ENCODE measurements around the gene PIMREG.

The PIMREG gene

DNA sequence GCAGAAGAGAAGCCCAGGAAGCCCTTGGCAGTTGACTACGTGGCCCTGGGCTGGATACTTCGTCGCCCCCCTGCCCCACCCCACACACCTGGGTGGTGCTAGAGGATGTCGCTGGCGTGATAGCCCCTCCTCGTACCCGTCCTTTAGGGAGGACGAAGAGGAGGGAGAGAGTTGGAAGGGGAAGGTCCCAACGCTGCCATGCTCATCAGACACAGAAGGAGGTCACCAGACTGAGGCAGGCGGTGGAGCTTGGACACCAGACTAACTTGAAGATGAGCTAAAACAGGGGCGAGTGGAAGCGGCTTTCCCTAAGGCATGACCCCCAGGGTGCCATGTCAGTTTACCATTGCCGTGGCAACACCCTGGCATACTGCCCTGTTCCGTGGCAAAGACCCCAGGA, 20.3 kb upstream of the PIMREG start:
- POLR2A ChIA-PET = no interaction called here
- DNase-seq (ENCODE audit: extremely low spot score) = no peak
- CTCF ChIA-PET = no interaction called here
- TF ChIP-seq SP1 (IDR thresholded peaks at IDR 0.05) (no peak), ZNF384 (IDR thresholded peaks at IDR 0.05) (no peak), NFRKB (IDR thresholded peaks at IDR 0.05) (no peak), FOXK2 (IDR thresholded peaks at IDR 0.05) (no peak), FOXM1 (IDR thresholded peaks at IDR 0.05; ENCODE audit: borderline replicate concordance) (no peak), SUZ12 (IDR thresholded peaks at IDR 0.05) (no peak), CTBP1 (IDR thresholded peaks at IDR 0.05; ENCODE audit: borderline replicate concordance) (no peak), HDGF (IDR thresholded peaks at IDR 0.05; ENCODE audit: borderline replicate concordance) (no peak), TARDBP (IDR thresholded peaks at IDR 0.05) (no peak), BHLHE40 (IDR thresholded peaks at IDR 0.05; ENCODE audit: borderline replicate concordance) (no peak), ARNT (IDR thresholded peaks at IDR 0.05) (no peak), LEF1 (IDR thresholded peaks at IDR 0.05; ENCODE audit: borderline replicate concordance) (no peak), FOXA1 (IDR thresholded peaks at IDR 0.05) (no peak), L3MBTL2 (conservative IDR thresholded peaks at IDR 0.05) (no peak), ELF4 (IDR thresholded peaks at IDR 0.05) (no peak)
- TF ChIP-seq, protein P1, sequence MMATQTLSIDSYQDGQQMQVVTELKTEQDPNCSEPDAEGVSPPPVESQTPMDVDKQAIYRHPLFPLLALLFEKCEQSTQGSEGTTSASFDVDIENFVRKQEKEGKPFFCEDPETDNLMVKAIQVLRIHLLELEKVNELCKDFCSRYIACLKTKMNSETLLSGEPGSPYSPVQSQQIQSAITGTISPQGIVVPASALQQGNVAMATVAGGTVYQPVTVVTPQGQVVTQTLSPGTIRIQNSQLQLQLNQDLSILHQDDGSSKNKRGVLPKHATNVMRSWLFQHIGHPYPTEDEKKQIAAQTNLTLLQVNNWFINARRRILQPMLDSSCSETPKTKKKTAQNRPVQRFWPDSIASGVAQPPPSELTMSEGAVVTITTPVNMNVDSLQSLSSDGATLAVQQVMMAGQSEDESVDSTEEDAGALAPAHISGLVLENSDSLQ (IDR thresholded peaks at IDR 0.05) = no peak

DNA sequence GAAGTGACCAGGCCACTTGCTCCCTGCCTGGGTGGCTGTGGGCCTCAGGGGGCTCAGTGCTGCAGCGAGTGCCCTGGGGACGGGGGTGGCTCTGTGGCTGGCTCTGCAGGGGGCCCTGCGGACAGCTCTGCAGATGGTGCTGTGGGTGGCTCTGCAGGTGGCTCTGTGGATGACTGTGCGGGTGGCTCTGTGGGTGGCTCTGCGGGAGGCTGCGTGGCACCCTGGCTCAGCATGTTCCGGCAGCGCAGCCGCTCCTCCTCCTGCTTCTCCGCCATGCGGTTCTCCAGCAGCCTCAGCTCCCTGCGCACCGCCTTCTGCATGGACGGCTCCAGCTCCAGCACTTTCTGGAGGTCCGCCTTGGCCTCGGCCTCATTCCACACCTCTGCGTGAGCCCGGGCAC, 18.8 kb upstream of the PIMREG start:
- CTCF ChIA-PET = no interaction called here
- no peak for TF ChIP-seq HDGF (IDR thresholded peaks at IDR 0.05; ENCODE audit: borderline replicate concordance)
- TF ChIP-seq FOXK2 (IDR thresholded peaks at IDR 0.05) = no peak
- no peak for TF ChIP-seq CTBP1 (IDR thresholded peaks at IDR 0.05; ENCODE audit: borderline replicate concordance)
- TF ChIP-seq LEF1 (IDR thresholded peaks at IDR 0.05; ENCODE audit: borderline replicate concordance) = no peak
- no peak for TF ChIP-seq SP1 (IDR thresholded peaks at IDR 0.05)
- TF ChIP-seq TARDBP (IDR thresholded peaks at IDR 0.05) = no peak
- TF ChIP-seq, protein P1 (IDR thresholded peaks at IDR 0.05) = no peak
- no peak for TF ChIP-seq FOXM1 (IDR thresholded peaks at IDR 0.05; ENCODE audit: borderline replicate concordance)
- no peak for TF ChIP-seq NFRKB (IDR thresholded peaks at IDR 0.05)
- TF ChIP-seq SUZ12 (IDR thresholded peaks at IDR 0.05) = no peak
- POLR2A ChIA-PET = no interaction called here
- DNase-seq (ENCODE audit: extremely low spot score) = no peak

DNA sequence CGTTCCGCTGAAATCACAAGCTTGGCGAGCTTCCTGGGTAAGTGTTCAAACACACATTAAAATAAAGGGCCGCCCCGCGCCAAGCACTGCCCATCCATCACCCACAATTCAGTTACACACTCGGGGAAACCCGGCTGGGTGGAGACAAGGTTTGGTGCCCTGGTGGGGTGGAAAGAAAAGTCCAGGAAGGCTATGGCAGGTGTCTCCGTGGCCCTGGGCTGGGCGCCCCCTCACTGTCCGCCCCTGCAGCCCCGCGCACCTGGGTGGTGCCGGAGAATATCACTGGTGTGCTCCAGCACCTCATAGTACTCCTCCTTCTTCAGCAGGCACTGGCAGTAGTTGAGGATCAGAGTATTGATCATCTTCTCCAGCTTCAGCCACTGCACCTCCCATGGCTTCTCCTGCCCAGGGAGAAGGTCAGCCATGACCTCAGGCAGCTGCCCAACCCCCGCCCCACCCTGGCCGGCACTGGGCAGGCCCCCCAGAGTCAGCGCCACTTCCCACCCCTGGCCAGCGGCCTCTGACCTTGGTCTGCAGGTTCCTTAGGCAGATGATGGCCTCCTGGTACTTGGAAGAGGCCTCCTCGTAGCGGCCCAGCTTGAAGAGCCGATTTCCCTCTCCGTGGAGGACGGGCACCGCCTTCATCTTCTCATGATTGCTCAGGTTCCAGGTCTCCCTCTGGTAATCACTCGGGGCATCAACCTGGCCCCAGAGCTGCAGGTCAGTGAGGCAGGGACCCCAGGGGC, 17.7 kb upstream of the PIMREG start:
- TF ChIP-seq, protein P1 (IDR thresholded peaks at IDR 0.05) = no peak
- TF ChIP-seq FOXA1 (IDR thresholded peaks at IDR 0.05) (no peak), BHLHE40 (IDR thresholded peaks at IDR 0.05; ENCODE audit: borderline replicate concordance) (no peak), NFRKB (IDR thresholded peaks at IDR 0.05) (no peak), L3MBTL2 (conservative IDR thresholded peaks at IDR 0.05) (no peak), ZNF384 (IDR thresholded peaks at IDR 0.05) (no peak), SUZ12 (IDR thresholded peaks at IDR 0.05) (no peak), HDGF (IDR thresholded peaks at IDR 0.05; ENCODE audit: borderline replicate concordance) (no peak), SP1 (IDR thresholded peaks at IDR 0.05) (no peak), LEF1 (IDR thresholded peaks at IDR 0.05; ENCODE audit: borderline replicate concordance) (no peak), ELF4 (IDR thresholded peaks at IDR 0.05) (no peak)
- POLR2A ChIA-PET = no interaction called here
- no peak for DNase-seq (ENCODE audit: extremely low spot score)

DNA sequence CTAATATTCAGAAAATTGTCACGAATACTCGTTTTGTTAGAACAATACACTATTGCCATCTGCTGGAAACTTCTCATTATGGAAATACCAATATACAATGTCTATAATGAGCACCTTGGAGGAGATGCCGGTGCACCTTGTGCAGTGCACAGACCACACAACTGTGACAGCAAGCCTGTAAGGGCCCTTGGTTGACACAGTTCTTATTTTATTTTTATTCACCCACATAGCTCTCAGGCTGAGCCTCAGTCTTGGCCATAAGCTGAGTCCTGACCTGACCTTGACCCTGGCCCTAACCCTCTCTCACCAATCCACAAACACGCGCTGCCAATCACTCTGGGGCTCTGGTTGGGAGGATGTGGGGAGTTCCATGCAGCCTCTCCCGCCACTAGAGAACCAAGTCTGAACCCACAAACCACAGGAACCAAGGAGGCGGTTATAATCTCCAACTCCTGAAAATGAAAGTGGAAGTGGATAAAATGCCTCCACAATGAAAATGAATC, 16.9 kb upstream of the PIMREG start:
- ChIA-PET CTCF (interaction anchor here (0.6 kb wide), 1 partner anchor 192 kb away, joined by 3 read pairs; no protein-coding TSS in a partner anchor), POLR2A (no interaction called here)
- no peak for DNase-seq (ENCODE audit: extremely low spot score)
- TF ChIP-seq L3MBTL2 (conservative IDR thresholded peaks at IDR 0.05) (no peak), FOXK2 (IDR thresholded peaks at IDR 0.05) (no peak), ELF4 (IDR thresholded peaks at IDR 0.05) (no peak)

More for the DNA sequence above, 17.7 kb upstream of the PIMREG start:
- CTCF ChIA-PET = no interaction called here

DNA sequence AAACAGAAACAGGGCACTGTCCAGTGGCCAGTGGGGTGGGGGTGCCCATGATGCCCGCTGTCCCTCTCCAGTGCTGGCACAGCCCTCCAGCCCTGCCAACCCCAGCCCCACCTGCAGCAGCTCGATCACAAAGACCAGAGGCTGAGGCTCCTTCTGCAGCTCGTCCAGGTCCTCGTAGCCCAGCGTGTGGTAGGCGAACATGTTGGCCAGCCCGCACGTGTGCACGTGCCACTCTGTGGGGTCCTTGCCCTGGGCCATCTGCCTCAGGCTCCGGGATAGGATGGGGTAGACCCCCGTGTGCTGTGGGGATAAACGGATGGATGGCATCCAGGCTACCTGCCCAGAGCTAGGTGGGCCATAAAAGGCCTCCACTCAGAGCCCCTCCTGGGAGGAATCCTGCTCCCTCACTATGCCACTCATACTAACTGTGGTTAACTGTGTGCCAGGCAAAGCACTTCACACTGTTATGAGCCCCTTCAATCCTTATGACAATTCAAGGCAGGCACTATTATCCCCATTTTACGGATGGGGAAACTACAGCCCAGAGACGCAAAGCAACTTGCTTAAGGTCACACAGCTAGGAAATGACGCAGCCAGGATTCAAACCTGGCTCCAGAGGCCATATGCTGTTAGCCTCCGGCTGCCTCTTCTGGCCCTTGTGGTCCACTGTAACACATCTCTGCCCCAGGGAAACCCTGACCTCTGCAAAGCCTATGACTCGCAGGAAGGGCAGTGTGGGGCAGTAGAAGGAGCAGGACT, 15.9 kb upstream of the PIMREG start:
- no peak for DNase-seq (ENCODE audit: extremely low spot score)
- ChIA-PET POLR2A (no interaction called here), CTCF (no interaction called here)
- TF ChIP-seq FOXK2 (IDR thresholded peaks at IDR 0.05) (no peak), BHLHE40 (IDR thresholded peaks at IDR 0.05; ENCODE audit: borderline replicate concordance) (no peak), HDGF (IDR thresholded peaks at IDR 0.05; ENCODE audit: borderline replicate concordance) (no peak)

DNA sequence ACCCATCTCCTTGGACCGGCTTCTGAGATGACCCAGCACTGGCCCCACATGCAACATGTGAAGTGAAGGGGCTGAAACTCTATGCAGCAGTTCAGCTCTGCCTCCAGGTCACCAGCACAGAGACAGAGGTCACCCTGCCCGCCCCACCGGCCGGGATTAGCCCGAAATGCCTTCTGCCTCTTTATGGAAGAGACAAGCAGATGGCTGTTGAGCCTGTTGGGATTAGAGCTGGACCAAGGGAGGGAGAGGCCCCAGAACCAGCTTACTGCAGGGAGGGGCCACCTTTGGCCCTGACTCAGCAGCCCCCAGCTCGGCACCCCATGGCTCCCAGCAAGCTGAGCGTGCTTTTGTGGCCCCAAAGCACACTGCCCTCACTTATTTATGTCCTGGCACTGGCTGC, 15.0 kb upstream of the PIMREG start:
- ChIA-PET POLR2A (no interaction called here), CTCF (no interaction called here)
- TF ChIP-seq HDGF (IDR thresholded peaks at IDR 0.05; ENCODE audit: borderline replicate concordance) = no peak
- no peak for DNase-seq (ENCODE audit: extremely low spot score)
